Measurements from ENCODE around the gene S100A12. TPM values are rescaled to one million over a fixed set of nuclear protein-coding genes. Genes with fewer than 3 reads are reported as not detected.
A peak's percentile ranks its signal among the peaks of the same experiment; 100 is the strongest.
"Not testable (repeated sequence)": the region's sequence is repeated elsewhere in the genome, so short reads cannot be mapped to it uniquely, and the experiment has no call there.

Gene S100A12
- total RNA-seq, 3 donors from 2014 or later: 1.3 to 1.8 TPM; not detected in 1

DNA sequence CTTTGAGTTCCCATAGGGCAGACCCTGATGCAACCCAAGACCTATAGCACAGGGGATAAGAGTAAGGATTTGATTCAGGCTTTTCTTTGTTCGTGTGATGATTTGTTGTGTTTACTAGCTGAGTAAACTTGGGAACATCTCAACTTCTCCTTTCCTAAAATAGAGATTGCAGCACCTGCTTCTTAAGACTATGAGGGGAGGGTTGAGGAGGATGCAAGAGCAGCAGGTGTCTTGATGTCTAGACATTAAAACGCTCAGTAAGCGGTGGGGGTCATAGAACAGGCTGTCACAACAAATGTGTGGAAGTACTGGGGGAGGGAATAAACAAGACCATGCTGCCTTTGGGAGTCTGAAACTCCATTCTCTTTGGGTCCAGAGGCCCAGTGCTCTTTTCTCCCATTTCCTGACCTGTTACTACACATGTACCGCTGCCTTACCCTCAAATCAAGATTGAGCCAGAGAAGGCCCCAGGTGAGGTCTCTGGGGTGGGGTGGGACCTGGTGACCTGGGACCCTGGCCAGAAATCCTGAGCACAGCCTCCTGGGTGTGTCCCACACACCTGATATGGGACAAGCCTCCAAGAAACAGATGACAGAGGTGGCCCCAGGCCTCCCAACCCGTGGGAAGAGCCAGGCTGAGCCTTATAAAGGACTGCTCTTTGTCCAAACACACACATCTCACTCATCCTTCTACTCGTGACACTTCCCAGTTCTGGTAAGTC is 40.6 kb upstream of the S100A12 start, which contains the start of gene S100A7A:
Gene S100A7A, plus strand, starts transcription at position 671 of the 721 bp plus-strand sequence. CDS start 1,563 bp downstream, outside the sequence.
- Histone ChIP-seq H3K4me1 (no peaks in the 10 kb centered on the region), H3K36me3 (no peaks in the 10 kb centered on the region), H3K27me3 (peaks cover 0 to 4% of the 10 kb centered on the region in 2 donors), H3K4me3 (no peak within 1 kb of the TSS), H3K27ac (no peak within 1 kb of the TSS), H3K9me3 (peaks cover 0 to 7% of the 10 kb centered on the region in 2 donors)
- TF ChIP-seq POLR2A (IDR thresholded peaks at IDR 0.05) (no peak), POLR2AphosphoS5 (IDR thresholded peaks at IDR 0.05) (no peak)
- TF ChIP-seq, protein P1, sequence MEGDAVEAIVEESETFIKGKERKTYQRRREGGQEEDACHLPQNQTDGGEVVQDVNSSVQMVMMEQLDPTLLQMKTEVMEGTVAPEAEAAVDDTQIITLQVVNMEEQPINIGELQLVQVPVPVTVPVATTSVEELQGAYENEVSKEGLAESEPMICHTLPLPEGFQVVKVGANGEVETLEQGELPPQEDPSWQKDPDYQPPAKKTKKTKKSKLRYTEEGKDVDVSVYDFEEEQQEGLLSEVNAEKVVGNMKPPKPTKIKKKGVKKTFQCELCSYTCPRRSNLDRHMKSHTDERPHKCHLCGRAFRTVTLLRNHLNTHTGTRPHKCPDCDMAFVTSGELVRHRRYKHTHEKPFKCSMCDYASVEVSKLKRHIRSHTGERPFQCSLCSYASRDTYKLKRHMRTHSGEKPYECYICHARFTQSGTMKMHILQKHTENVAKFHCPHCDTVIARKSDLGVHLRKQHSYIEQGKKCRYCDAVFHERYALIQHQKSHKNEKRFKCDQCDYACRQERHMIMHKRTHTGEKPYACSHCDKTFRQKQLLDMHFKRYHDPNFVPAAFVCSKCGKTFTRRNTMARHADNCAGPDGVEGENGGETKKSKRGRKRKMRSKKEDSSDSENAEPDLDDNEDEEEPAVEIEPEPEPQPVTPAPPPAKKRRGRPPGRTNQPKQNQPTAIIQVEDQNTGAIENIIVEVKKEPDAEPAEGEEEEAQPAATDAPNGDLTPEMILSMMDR (IDR thresholded peaks at IDR 0.05): no peak
- no peak for DNase-seq (ENCODE audit: low spot score in 2 of 2)
- intact Hi-C loops (cut with DNase I; ENCODE audit: low total_unique reads): no loop called here

- H3K27ac ChIP-seq; intact Hi-C loops (cut with DNase I; ENCODE audit: low total_unique reads); H3K9me3 ChIP-seq: not testable (repeated sequence)
Measured at GRCh38 chr1:153413961-153414360, 38.5 kb upstream of the S100A12 start.

DNA sequence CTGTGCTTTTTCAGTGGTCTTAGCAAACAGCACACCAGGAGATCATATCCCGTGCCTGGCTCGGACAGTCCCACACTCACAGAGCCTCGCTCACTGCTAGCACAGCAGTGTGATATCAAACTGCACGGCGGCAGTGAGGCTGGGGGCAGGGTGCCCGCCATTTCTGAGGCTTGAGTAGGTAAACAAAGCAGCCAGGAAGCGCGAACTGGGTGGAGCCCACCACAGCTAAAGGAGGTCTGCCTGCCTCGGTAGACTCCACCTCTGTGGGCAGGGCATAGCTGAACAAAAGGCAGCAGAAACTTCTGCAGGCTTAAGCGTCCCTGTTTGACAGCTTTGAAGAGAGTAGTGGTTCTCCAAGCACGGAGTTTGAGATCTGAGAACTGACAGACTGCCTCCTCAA is 31.9 kb upstream of the S100A12 start:
- H3K36me3 ChIP-seq; intact Hi-C loops (cut with DNase I; ENCODE audit: low total_unique reads); DNase-seq (ENCODE audit: low spot score in 2 of 2); H3K27ac ChIP-seq; H3K4me1 ChIP-seq; H3K9me3 ChIP-seq; H3K4me3 ChIP-seq; H3K27me3 ChIP-seq: not testable (repeated sequence)

More at GRCh38 chr1:153413961-153414360, 38.5 kb upstream of the S100A12 start:
- DNase-seq (ENCODE audit: low spot score in 2 of 2); H3K36me3 ChIP-seq; H3K4me1 ChIP-seq; H3K27me3 ChIP-seq; H3K4me3 ChIP-seq: not testable (repeated sequence)

GRCh38 chr1:153405825-153406599 is 30.6 kb upstream of the S100A12 start:
- DNase-seq (ENCODE audit: low spot score in 2 of 2); H3K4me3 ChIP-seq; H3K27ac ChIP-seq; intact Hi-C loops (cut with DNase I; ENCODE audit: low total_unique reads); H3K27me3 ChIP-seq; H3K9me3 ChIP-seq; H3K4me1 ChIP-seq; H3K36me3 ChIP-seq: not testable (repeated sequence)

DNA sequence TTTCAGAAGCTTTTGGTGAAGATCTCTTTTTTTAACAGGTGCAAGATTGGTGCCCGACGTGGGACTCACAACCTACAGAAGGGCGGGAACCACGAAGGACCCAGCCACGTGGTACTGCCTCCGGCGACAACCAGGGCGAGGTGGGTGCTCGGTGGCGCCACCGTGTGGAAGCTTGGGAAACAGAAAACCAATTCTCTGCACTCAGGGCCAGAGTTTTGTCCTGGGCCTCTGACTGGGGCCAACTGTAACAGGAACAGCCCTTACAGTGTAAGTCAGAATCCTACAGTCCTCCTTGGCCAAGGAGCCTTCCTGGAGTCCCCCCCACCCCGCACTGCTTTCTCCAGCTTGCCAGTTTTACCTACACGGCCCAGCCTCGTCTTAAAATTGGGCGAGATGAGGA is 29.3 kb upstream of the S100A12 start:
- DNase-seq (ENCODE audit: low spot score in 2 of 2): no peak
- Histone ChIP-seq H3K27ac (no peak overlapping the region), H3K9me3 (no peaks in the 10 kb centered on the region), H3K4me1 (no peaks in the 10 kb centered on the region), H3K36me3 (no peaks in the 10 kb centered on the region), H3K27me3 (peaks cover 0 to 5% of the 10 kb centered on the region in 2 donors), H3K4me3 (no peak overlapping the region)
- TF ChIP-seq POLR2AphosphoS5 (IDR thresholded peaks at IDR 0.05) (no peak), POLR2A (IDR thresholded peaks at IDR 0.05) (no peak)
- TF ChIP-seq, protein P1 (IDR thresholded peaks at IDR 0.05): peak in 2 of 3 donors; percentile 18 to 43
- intact Hi-C loops (cut with DNase I; ENCODE audit: low total_unique reads): no loop called here

DNA sequence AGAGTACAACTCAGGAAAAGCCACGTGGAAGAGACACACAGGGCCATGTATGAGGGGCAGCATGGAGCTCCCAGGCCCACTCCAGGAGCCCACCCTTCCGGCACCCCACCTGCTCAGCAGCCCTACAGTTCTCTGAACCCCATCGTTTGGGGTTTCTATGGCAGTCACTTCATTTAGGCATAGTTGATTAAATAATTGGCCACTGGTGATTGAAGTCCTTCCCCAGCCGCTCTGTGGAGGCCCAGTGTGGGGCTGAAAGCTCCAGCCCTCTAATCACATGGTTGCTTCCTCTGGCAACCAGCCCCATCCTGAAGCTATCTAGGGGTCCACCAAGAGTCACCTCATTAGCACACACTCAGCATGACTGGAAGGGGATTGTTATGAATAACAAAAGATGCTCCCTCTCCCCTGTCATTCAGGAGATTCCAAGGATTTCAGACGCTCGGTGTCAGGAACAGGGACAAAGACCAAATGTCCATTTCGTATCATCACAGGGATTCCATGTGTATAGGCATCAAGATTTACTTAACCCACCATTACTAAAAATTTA is 28.7 kb upstream of the S100A12 start:
- intact Hi-C loops (cut with DNase I; ENCODE audit: low total_unique reads): no loop called here
- TF ChIP-seq POLR2AphosphoS5 (IDR thresholded peaks at IDR 0.05): no peak
- no peak for TF ChIP-seq POLR2A (IDR thresholded peaks at IDR 0.05)
- TF ChIP-seq, protein P1 (IDR thresholded peaks at IDR 0.05): no peak

More for the DNA sequence above, 28.7 kb upstream of the S100A12 start:
- Histone ChIP-seq H3K27ac (no peak overlapping the region), H3K4me1 (no peaks in the 10 kb centered on the region), H3K27me3 (peaks cover 0 to 10% of the 10 kb centered on the region in 2 donors), H3K9me3 (no peaks in the 10 kb centered on the region), H3K4me3 (no peak overlapping the region), H3K36me3 (no peaks in the 10 kb centered on the region)
- no peak for DNase-seq (ENCODE audit: low spot score in 2 of 2)
